IMR-90 (cell line): ENCODE results near the gene GFOD2. TPM values are rescaled to one million over a fixed set of nuclear protein-coding genes. Genes with fewer than 3 reads are reported as not detected.

Source experiments
- ATAC-seq: fragments of 200-7000 bp; cut with Tn5 transposase; 2 replicates; pipeline ENCODE4 v1.9.1; 2020; ENCODE audit warnings: low read depth, mild to moderate bottlenecking, moderate library complexity
- BruUV-seq: library from RNA; stranded (reverse); fragments of 400-500 nt; replicated peaks from 2 replicates; lab custom pipeline; 2021; lab: Mats Ljungman, UMichigan
- CTCF ChIA-PET: fragments of 300-600 bp; formaldehyde crosslinking; extraction: SDS; loops from one replicate; lab custom pipeline; 2021; ENCODE audit warnings: antibody characterized with exemption; lab: Yijun Ruan, JAX
- POLR2A ChIA-PET: fragments of 300-600 bp; sonication (Branson Sonifier 250); formaldehyde crosslinking; loops from one replicate; lab custom pipeline; 2022; ENCODE audit warnings: antibody characterized with exemption; ENCODE audit not compliant: unreplicated experiment; lab: Charles Lee
- DNase-seq: peaks from one replicate; pipeline ENCODE4 v3.0.0; 2013
- H2AFZ ChIP-seq: replicated peaks from 2 replicates; pipeline ENCODE3; 2013; ENCODE audit warnings: low read length, mild to moderate bottlenecking; ENCODE audit not compliant: poor library complexity
- H2AK5ac ChIP-seq: 2 replicates; pipeline ENCODE4 v1.6.1; 2013; ENCODE audit warnings: low read depth, low read length, inconsistent platforms
- H2AK9ac ChIP-seq: replicated peaks from 2 replicates; pipeline ENCODE3; 2013; ENCODE audit warnings: mild to moderate bottlenecking, low read depth, low read length, moderate library complexity; ENCODE audit not compliant: poor library complexity
- H2BK120ac ChIP-seq: 2 replicates; pipeline ENCODE4 v1.6.1; 2013; ENCODE audit warnings: low read depth, low read length, inconsistent platforms
- H2BK15ac ChIP-seq: 3 replicates; pipeline ENCODE4 v1.6.1; 2013; ENCODE audit warnings: low read depth, low read length, inconsistent platforms
- H2BK20ac ChIP-seq: 2 replicates; pipeline ENCODE4 v1.6.1; 2013; ENCODE audit warnings: low read depth, mild to moderate bottlenecking, inconsistent platforms, low read length, moderate library complexity
- H2BK5ac ChIP-seq: 2 replicates; pipeline ENCODE4 v1.6.1; 2013; ENCODE audit warnings: mild to moderate bottlenecking, low read depth, low read length, inconsistent platforms; ENCODE audit not compliant: poor library complexity, severe bottlenecking
- H3K14ac ChIP-seq: replicated peaks from 2 replicates; pipeline ENCODE4 v1.6.1; 2013; ENCODE audit warnings: low read depth, low read length, inconsistent platforms
- H3K18ac ChIP-seq: 2 replicates; pipeline ENCODE4 v1.6.1; 2013; ENCODE audit warnings: low read depth, low read length, control low read depth
- H3K23ac ChIP-seq: 2 replicates; pipeline ENCODE4 v1.6.1; 2013; ENCODE audit warnings: low read depth, low read length, inconsistent platforms
- H3K27ac ChIP-seq: 2 replicates; pipeline ENCODE4 v1.5.1; 2013; ENCODE audit warnings: mild to moderate bottlenecking, control low read depth, low read length; ENCODE audit not compliant: insufficient read depth
- H3K27me3 ChIP-seq: 2 replicates; pipeline ENCODE4 v1.6.1; 2013; ENCODE audit warnings: low read length; ENCODE audit not compliant: control insufficient read depth, insufficient read depth
- H3K36me3 ChIP-seq: 2 replicates; pipeline ENCODE4 v1.6.1; 2013; ENCODE audit warnings: low read length, mixed read lengths; ENCODE audit not compliant: control insufficient read depth, insufficient read depth
- H3K4ac ChIP-seq: 2 replicates; pipeline ENCODE4 v1.6.1; 2013; ENCODE audit warnings: low read depth, low read length, inconsistent platforms
- H3K4me1 ChIP-seq: 2 replicates; pipeline ENCODE4 v1.6.1; 2013; ENCODE audit warnings: low read length, mixed read lengths; ENCODE audit not compliant: control insufficient read depth, insufficient read depth
- H3K4me2 ChIP-seq: 2 replicates; pipeline ENCODE4 v1.6.1; 2013; ENCODE audit warnings: low read depth, mild to moderate bottlenecking, control low read depth, low read length, moderate library complexity
- H3K4me3 ChIP-seq: 2 replicates; pipeline ENCODE4 v1.5.1; 2013; ENCODE audit warnings: low read depth, mild to moderate bottlenecking, control low read depth, low read length, moderate library complexity; ENCODE audit not compliant: insufficient read depth
- H3K56ac ChIP-seq: 2 replicates; pipeline ENCODE4 v1.6.1; 2013; ENCODE audit warnings: low read length, inconsistent platforms; ENCODE audit not compliant: insufficient read depth; ENCODE audit errors: extremely low read depth
- H3K79me1 ChIP-seq, 2 experiments: 2 replicates each; pipeline ENCODE4 v1.6.1; 2013; ENCODE audit warnings: low read length in 2 of 2, inconsistent platforms in 1 of 2, low read depth in 1 of 2
- H3K9ac ChIP-seq: 2 replicates; pipeline ENCODE4 v1.6.1; 2013; ENCODE audit warnings: low read depth, low read length, control low read depth
- H3K9me1 ChIP-seq: 2 replicates; pipeline ENCODE4 v1.6.1; 2013; ENCODE audit warnings: low read length, inconsistent platforms; ENCODE audit not compliant: insufficient read depth
- H3K9me3 ChIP-seq: 2 replicates; pipeline ENCODE4 v1.6.1; 2013; ENCODE audit warnings: low read length; ENCODE audit not compliant: control insufficient read depth, insufficient read depth
- H4K20me1 ChIP-seq: 2 replicates; pipeline ENCODE4 v1.6.1; 2013; ENCODE audit warnings: low read length, inconsistent platforms; ENCODE audit not compliant: insufficient read depth
- H4K5ac ChIP-seq: 2 replicates; pipeline ENCODE4 v1.6.1; 2013; ENCODE audit warnings: mild to moderate bottlenecking, low read depth, low read length, control low read depth
- H4K8ac ChIP-seq, 2 experiments: 2 replicates each; pipeline ENCODE4 v1.6.1; 2013; ENCODE audit warnings: low read depth in 2 of 2, low read length in 2 of 2, control low read depth in 1 of 2, inconsistent platforms in 1 of 2
- H4K91ac ChIP-seq: 2 replicates; pipeline ENCODE4 v1.6.1; 2013; ENCODE audit warnings: low read depth, low read length, inconsistent platforms; ENCODE audit not compliant: insufficient read depth
- CEBPB ChIP-seq: IDR thresholded peaks from 2 replicates; pipeline ENCODE4 v1.6.1; 2012; ENCODE audit warnings: low read depth, low read length, improper control_type of control experiment
- FOS ChIP-seq: fragments of 150-350 bp; IDR thresholded peaks from 2 replicates; pipeline ENCODE4 v1.6.1; 2016; ENCODE audit warnings: low read depth, low read length
- RFX5 ChIP-seq: IDR thresholded peaks from 2 replicates; pipeline ENCODE4 v1.8.0; 2012; ENCODE audit warnings: low read depth, mild to moderate bottlenecking, low read length, moderate library complexity
- WGBS, 2 experiments: methylation state at CpG; one replicate each; pipeline versions ENCODE4 v1.1.5 to v1.1.7; 2013; ENCODE audit warnings: missing lambda C conversion rate in 2 of 2; ENCODE audit not compliant: insufficient read length in 1 of 2; ENCODE audit errors: extremely low coverage in 2 of 2; 5-methylcytosine and 5-hydroxymethylcytosine counted together
- dilution Hi-C: fragments of 300-500 bp; cut with HindIII; formaldehyde crosslinking; loops from one replicate; pipeline ENCODE4 v1.14.3; 2018; ENCODE audit warnings: low sequenced_read_pairs; ENCODE audit not compliant: unreplicated experiment
- in situ Hi-C: fragments of 300-500 bp; cut with MboI; formaldehyde crosslinking; loops from 3 replicates; pipeline ENCODE4 v1.14.3; 2019; ENCODE audit warnings: low sequenced_read_pairs, inconsistent platforms, mixed read lengths
- intact Hi-C: fragments of 100-400 bp; cut with micrococcal nuclease; formaldehyde crosslinking; loops from 2 replicates; pipeline ENCODE4 v1.10.0; 2022
- polyA plus RNA-seq, 3 experiments: library from polyadenylated mRNA; depleted of rRNA; stranded (reverse); fragments of >200 nt; gene quantifications; 2 replicates each; pipeline ENCODE4 v1.2.3, GENCODE V29; 2012; ENCODE audit warnings: low replicate concordance in 1 of 3
- total RNA-seq: library from RNA; depleted of rRNA; stranded (reverse); fragments of >200 nt; gene quantifications from 2 replicates; pipeline ENCODE4 v1.2.3, GENCODE V29; 2012

GFOD2 gene
- total and polyA plus RNA-seq, 2 of the 4 experiments (the other 2 are of a cell fraction), result 12.3 to 18.1 TPM

GRCh38 chr16:67644038-67644437 is 75.1 kb downstream of the GFOD2 start:
- in situ Hi-C loops, result no loop called here
- Histone ChIP-seq H3K4ac (no peak overlapping the region), H3K4me3 (no peak overlapping the region), H2BK5ac (no peak overlapping the region), H3K79me1 (no peaks in the 10 kb centered on the region), H2AK5ac (no peak overlapping the region), H2AK9ac (no peak overlapping the region), H2BK120ac (no peak overlapping the region), H4K8ac (no peak overlapping the region), H2BK20ac (no peak overlapping the region), H2BK15ac (no peak overlapping the region), H3K27me3 (peaks cover 45% of the 10 kb centered on the region), H3K14ac (no peak overlapping the region), H4K91ac (no peak overlapping the region), H3K23ac (no peak overlapping the region), H3K9me3 (no peaks in the 10 kb centered on the region), H3K4me1 (peaks cover 5% of the 10 kb centered on the region; the same call in 1 of the 2 replicates), H3K18ac (no peak overlapping the region), H3K56ac (no peak overlapping the region), H3K9ac (no peak overlapping the region), H2AFZ (no peak overlapping the region), H4K20me1 (peaks cover 5% of the 10 kb centered on the region), H3K4me2 (no peak overlapping the region), H3K36me3 (peaks cover 3% of the 10 kb centered on the region; the same call in 1 of the 2 replicates), H3K27ac (no peak overlapping the region), H4K5ac (no peak overlapping the region), H3K9me1 (no peaks in the 10 kb centered on the region)
- ATAC-seq (no peak), DNase-seq (no peak)
- no TSS peak for BruUV-seq
- dilution Hi-C loops, result no loop called here
- 92% methylated on average over 2 of the region's 9 CpGs; no CpG with 5 or more reads in 1 of the 2 experiments for WGBS, 2 experiments
- intact Hi-C loops, result loop anchor here (1.0 to 5.0 kb wide), 4 partner anchors 37 to 123 kb away; partner anchors contain the start of gene CTCF
- POLR2A ChIA-PET, result no interaction called here
- TF ChIP-seq CEBPB (no peak), RFX5 (no peak), FOS (no peak)
- CTCF ChIA-PET, result interaction anchor here (2.9 kb wide), 1 partner anchor 123 kb away, joined by 9 read pairs; no protein-coding TSS in a partner anchor
